Testis (tissue), 2 donors: ENCODE measurements around the gene CYP21A2.
"Not testable (repeated sequence)": the region's sequence is repeated elsewhere in the genome, so short reads cannot be mapped to it uniquely, and the experiment has no call there.

ENCODE experiments used
- POLR2A ChIP-seq: fragments of 450-650 bp; IDR thresholded peaks from one replicate; pipeline ENCODE4 v1.6.1; 2017; ENCODE audit warnings: antibody characterized with exemption, mild to moderate bottlenecking, moderate library complexity
- TF ChIP-seq, protein P1 (sequence below), 3 experiments: fragments of 450-650 bp in 2 of 3; fragments of 200-600 bp in 1 of 3; sonication (generic) in 1 of 3; IDR thresholded peaks; one replicate each; pipeline ENCODE4 v1.5.1; 2016 to 2019; ENCODE audit warnings: antibody characterized with exemption in 3 of 3, mild to moderate bottlenecking in 2 of 3, moderate library complexity in 1 of 3

DNA sequence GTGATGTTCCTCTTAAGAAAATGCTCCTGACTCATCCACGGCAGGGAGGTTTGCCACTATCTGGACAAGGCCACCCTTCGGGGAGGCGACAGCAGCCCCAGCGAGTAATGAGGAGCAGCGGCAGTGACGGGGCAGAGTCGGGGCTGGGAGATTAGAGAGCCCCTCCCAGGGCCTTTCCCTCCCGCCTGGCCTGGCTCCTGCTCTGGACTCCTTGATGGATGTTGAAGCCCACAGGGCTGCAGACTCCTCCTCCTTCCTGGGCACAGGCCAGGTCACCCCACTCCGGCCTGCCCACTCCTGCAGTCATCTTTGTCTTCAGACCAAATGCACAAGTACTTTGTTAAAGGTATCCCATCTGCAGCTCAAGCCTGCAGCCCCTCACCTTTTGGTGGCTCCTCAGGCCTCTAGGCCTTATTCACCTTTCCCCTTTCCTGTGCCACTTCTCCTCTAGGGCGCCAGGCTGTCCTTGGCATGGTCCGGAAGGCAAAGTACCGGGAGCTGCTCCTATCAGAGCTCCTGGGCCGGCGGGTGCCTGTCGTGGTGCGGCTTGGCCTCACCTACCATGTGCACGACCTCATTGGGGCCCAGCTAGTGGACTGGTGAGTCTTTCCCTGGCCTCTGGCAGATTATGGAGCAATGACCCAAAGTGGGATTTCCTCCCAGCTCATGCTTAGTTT is 25.1 kb upstream of the CYP21A2 start:
- TF ChIP-seq, protein P1, sequence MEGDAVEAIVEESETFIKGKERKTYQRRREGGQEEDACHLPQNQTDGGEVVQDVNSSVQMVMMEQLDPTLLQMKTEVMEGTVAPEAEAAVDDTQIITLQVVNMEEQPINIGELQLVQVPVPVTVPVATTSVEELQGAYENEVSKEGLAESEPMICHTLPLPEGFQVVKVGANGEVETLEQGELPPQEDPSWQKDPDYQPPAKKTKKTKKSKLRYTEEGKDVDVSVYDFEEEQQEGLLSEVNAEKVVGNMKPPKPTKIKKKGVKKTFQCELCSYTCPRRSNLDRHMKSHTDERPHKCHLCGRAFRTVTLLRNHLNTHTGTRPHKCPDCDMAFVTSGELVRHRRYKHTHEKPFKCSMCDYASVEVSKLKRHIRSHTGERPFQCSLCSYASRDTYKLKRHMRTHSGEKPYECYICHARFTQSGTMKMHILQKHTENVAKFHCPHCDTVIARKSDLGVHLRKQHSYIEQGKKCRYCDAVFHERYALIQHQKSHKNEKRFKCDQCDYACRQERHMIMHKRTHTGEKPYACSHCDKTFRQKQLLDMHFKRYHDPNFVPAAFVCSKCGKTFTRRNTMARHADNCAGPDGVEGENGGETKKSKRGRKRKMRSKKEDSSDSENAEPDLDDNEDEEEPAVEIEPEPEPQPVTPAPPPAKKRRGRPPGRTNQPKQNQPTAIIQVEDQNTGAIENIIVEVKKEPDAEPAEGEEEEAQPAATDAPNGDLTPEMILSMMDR (IDR thresholded peaks at IDR 0.05), result not testable (repeated sequence)
- not testable (repeated sequence) for TF ChIP-seq POLR2A
